ENCODE data around the gene ARSG.
A peak's percentile ranks its signal among the peaks of the same experiment; 100 is the strongest.
"Not testable (repeated sequence)": the region's sequence is repeated elsewhere in the genome, so short reads cannot be mapped to it uniquely, and the experiment has no call there.

ARSG gene

DNA sequence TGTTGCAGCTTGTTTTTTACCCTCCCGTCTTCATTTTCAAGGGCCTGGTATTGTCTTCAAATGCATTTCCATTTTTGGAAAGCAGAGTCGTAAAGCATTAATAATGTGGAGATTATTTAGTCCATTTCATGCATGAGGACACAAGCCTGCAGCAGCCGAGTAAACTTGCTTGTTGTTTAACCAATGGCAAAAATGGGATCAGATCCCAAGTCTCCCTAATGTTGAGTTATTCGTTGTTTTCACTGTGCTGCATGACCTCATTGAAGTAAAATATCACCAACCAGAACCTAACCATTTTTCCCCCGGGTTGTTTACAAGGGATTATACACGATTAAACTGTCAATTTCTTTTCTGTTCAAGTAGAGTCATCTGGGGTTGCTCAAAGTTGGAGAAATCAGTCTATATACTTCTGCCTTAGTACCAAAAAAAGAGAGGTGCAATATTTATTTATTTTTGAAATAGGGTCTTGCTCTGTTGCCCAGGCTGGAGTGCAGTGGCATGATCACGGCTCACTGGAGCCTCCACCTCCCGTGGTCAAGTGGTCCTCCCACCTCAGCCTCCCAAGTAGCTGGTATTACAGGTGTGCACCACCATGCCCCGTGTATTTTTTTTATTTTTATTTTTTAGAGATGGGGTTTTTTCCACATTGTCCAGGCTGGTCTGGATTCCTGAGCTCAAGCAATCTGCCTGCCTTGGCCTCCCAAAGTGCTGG is 31.1 kb upstream of the ARSG start:
- no peak for DNase-seq (ENCODE audit: low read depth)
- TF ChIP-seq, protein P1, sequence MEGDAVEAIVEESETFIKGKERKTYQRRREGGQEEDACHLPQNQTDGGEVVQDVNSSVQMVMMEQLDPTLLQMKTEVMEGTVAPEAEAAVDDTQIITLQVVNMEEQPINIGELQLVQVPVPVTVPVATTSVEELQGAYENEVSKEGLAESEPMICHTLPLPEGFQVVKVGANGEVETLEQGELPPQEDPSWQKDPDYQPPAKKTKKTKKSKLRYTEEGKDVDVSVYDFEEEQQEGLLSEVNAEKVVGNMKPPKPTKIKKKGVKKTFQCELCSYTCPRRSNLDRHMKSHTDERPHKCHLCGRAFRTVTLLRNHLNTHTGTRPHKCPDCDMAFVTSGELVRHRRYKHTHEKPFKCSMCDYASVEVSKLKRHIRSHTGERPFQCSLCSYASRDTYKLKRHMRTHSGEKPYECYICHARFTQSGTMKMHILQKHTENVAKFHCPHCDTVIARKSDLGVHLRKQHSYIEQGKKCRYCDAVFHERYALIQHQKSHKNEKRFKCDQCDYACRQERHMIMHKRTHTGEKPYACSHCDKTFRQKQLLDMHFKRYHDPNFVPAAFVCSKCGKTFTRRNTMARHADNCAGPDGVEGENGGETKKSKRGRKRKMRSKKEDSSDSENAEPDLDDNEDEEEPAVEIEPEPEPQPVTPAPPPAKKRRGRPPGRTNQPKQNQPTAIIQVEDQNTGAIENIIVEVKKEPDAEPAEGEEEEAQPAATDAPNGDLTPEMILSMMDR (IDR thresholded peaks at IDR 0.05; ENCODE audit: control insufficient read depth, insufficient read depth, low read depth, low read length, missing control alignments) = no peak
- no peak overlapping the region for H3K4me3 ChIP-seq (ENCODE audit: control insufficient read depth, low read depth, low read length)

DNA sequence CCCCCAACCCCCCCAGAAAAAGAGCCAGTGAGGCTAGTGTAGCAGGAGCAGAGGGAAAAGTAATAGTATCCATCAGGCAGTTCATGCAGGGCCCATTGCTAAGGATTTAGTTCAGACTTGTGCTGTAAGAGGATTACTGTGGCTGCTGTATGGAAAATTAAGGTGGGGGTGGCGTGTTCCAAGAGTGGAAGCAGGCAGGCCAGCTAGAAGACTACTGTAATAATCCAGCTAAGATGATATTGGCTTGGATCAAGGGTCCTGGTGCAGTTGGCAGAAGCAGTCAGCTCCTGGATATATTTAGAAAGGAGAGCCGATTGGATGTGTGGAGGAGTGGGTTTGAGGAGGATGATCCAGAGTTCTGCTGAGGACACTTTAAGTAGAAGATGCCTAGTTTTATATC is 28.8 kb upstream of the ARSG start:
- H3K4me3 ChIP-seq (ENCODE audit: control insufficient read depth, low read depth, low read length); DNase-seq (ENCODE audit: low read depth): not testable (repeated sequence)

DNA sequence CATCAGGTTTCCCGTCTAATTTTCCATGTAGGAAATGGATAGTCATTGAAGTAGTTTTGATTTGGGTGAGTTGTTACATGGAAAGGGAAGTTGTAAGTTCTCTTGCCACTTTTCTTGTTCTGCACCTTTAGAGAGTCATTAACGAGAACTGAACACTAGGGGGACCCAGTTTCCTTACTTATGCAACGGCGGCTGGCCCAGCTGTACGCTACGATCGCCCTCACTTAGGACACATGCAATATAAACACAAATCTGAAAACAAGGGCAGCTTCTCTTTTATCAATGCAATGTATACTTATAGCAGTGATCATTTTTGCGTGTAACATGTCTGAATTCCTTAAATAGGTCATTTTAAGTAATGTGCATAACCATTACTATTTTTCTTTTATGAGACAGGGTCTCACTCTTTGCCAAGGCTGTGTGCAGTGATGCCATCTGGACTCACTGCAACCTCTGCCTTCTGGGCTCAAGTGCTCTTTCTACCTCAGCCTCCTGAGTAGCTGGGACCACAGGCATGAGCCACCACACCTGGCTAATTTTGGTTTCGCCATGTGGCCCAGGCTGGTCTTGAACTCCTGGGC is 28.1 kb upstream of the ARSG start:
- DNase-seq (ENCODE audit: low read depth); H3K4me3 ChIP-seq (ENCODE audit: control insufficient read depth, low read depth, low read length): not testable (repeated sequence)
- TF ChIP-seq, protein P1 (IDR thresholded peaks at IDR 0.05; ENCODE audit: control insufficient read depth, insufficient read depth, low read depth, low read length, missing control alignments) = peak; percentile 46

DNA sequence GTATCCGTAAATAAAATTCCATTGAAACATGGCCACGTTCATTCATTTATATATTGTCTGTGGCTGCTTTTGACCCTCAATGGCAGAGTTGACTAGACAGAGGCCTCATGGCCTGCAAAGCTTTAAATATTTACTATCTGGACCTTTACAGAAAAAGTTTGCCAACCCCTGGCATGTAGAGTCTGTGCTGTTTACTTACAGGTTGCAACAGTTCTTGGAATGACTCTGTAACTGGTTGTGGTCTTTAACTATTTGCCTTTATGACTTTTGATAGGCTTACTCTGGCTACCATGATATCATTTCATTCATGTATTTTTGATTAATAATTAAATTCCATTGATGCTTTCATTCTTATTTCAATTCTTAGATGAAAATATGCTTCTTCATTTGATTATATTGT is 25.5 kb upstream of the ARSG start:
- H3K4me3 ChIP-seq (ENCODE audit: control insufficient read depth, low read depth, low read length) = not testable (repeated sequence)
- peak; percentile 14 for DNase-seq (ENCODE audit: low read depth)

DNA sequence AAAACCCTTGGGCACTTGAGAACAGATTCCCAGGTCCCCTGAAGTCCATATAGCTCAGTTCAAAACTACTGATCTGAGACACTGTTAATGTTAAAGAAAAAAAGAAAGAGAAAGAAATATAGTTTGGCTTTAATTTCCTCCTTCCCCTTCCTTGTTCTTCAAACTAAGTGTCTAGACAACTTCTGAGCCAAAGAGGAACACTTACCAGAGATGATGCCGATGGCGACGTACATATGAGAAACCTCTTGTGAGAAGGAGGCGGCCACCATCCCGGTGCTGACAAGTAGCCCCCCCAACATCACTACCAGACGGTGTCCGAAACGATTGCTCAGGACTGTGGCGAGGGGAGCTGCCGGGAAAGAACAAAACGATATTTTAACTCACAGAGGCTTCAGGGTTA is 17.6 kb upstream of the ARSG start:
- DNase-seq (ENCODE audit: low read depth) = no peak
- TF ChIP-seq, protein P1 (IDR thresholded peaks at IDR 0.05; ENCODE audit: control insufficient read depth, insufficient read depth, low read depth, low read length, missing control alignments) = no peak
- no peak overlapping the region for H3K4me3 ChIP-seq (ENCODE audit: control insufficient read depth, low read depth, low read length)

DNA sequence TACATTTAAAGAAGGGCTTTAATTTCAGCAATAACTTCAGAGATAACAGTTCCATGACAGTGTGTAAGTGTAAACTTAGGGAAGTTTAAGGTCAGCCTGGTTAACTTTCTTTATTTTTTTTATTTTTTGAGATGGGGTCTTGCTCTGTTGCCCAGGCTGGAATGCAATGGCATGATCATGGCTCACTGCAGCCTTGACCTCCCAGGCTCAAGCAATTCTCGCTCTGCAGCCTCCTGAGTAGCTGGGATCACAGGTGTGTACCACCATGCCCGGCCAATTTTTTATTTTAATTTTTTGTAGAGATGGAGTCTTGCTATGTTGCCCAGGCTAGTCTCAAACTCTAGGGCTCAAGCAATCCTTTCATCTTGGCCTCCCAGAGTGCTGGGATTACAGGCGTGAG is 15.0 kb upstream of the ARSG start:
- not testable (repeated sequence) for H3K4me3 ChIP-seq (ENCODE audit: control insufficient read depth, low read depth, low read length); DNase-seq (ENCODE audit: low read depth)

DNA sequence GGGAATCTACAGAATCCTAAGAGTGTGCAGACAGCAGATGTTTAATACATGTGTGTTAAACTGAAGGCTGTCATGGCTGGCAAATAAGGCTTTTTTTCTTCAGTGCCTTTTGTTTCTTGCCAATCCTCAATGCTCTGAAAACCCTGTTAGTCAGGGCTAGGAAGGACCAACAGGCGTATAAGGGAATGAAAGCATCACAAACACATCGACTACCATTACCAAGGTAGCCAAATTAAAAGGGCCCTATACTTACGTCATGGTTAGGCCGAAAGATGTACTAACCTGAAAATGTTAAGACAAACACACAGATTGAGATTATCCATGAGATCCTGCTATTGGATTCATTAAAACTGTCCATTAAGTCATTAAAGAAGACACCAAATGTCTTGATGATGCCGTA is 13.5 kb upstream of the ARSG start:
- no peak for DNase-seq (ENCODE audit: low read depth)
- H3K4me3 ChIP-seq (ENCODE audit: control insufficient read depth, low read depth, low read length) = no peak overlapping the region
- TF ChIP-seq, protein P1 (IDR thresholded peaks at IDR 0.05; ENCODE audit: control insufficient read depth, insufficient read depth, low read depth, low read length, missing control alignments) = no peak

DNA sequence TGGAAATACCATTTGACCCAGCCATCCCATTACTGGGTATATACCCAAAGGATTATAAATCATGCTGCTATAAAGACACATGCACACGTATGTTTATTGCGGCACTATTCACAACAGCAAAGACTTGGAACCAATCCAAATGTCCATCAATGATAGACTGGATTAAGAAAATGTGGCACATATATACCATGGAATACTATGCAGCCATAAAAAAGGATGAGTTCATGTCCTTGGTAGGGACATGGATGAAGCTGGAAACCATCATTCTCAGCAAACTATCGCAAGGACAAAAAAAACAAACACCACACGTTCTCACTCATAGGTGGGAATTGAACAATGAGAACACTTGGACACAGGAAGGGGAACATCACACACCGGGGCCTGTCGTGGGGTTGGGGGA is 9.3 kb upstream of the ARSG start:
- H3K4me3 ChIP-seq (ENCODE audit: control insufficient read depth, low read depth, low read length); DNase-seq (ENCODE audit: low read depth): not testable (repeated sequence)

DNA sequence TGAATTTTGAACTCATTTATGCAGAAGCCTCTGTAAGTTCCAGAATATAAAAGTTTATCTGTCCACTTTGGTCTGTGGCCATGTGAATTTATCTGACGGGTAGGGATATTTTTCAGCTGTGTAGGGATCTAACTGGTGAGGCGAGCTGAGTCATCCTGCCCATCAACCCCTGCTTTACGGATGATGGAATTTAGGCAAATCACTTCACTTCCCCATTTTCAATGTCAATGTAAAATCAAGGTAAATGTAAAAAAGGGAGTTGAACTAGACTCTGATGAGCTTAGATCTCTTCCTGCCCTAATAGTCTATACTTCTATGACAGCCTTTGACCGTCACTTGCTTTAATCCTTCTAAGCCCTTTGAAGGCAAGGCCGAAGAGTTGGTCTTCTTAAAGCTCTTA is 2.9 kb upstream of the ARSG start:
- no peak for DNase-seq (ENCODE audit: low read depth)
- H3K4me3 ChIP-seq (ENCODE audit: control insufficient read depth, low read depth, low read length) = no peak overlapping the region
- TF ChIP-seq, protein P1 (IDR thresholded peaks at IDR 0.05; ENCODE audit: control insufficient read depth, insufficient read depth, low read depth, low read length, missing control alignments) = no peak

Data from AG09309 (cell line).